Stomach (tissue), 4 donors: ENCODE measurements around the gene PLEKHG4B.

Source experiments
- CTCF ChIP-seq, 7 experiments: fragments of 450-650 bp in 4 of 7; fragments of 200-600 bp in 3 of 7; sonication (generic) in 3 of 7; IDR thresholded peaks; one replicate each; pipeline ENCODE4 v1.5.1; 2016 to 2019; ENCODE audit warnings: antibody characterized with exemption in 7 of 7, control low read depth in 2 of 7, mild to moderate bottlenecking in 1 of 7
- POLR2A ChIP-seq, 4 donors: fragments of 450-650 bp; IDR thresholded peaks; one replicate each; pipeline ENCODE4 v1.6.1; 2016; ENCODE audit warnings: antibody characterized with exemption in 4 of 4, control low read depth in 2 of 4, mild to moderate bottlenecking in 1 of 4, moderate library complexity in 1 of 4
- POLR2AphosphoS5 ChIP-seq, 3 donors: sonication (generic); formaldehyde crosslinking; IDR thresholded peaks; one replicate each; pipeline ENCODE4 v1.6.1; 2016; ENCODE audit warnings: antibody characterized with exemption in 3 of 3

GRCh38 chr5:93221-93980 lies 1.4 kb downstream of the PLEKHG4B start:
- TF ChIP-seq POLR2AphosphoS5 (IDR thresholded peaks at IDR 0.05) = no peak
- no peak for TF ChIP-seq CTCF (IDR thresholded peaks at IDR 0.05)
- TF ChIP-seq POLR2A (IDR thresholded peaks at IDR 0.05) = no peak
